KOPT-K1 (cell line): ENCODE measurements around the gene CSF2.

ENCODE experiments used
- H3K27ac ChIP-seq: fragments of 200-600 bp; sonication (generic); 2 replicates; pipeline ENCODE4 v1.5.1; 2016; ENCODE audit warnings: antibody characterized with exemption, mild to moderate bottlenecking, low read depth, low read length; ENCODE audit not compliant: poor library complexity, severe bottlenecking
- H3K36me3 ChIP-seq: fragments of 200-600 bp; sonication (generic); 2 replicates; pipeline ENCODE4 v1.5.1; 2017; ENCODE audit warnings: antibody characterized with exemption, mild to moderate bottlenecking, low read length, moderate library complexity; ENCODE audit not compliant: insufficient read depth
- H3K9me3 ChIP-seq: fragments of 200-600 bp; sonication (generic); 2 replicates; pipeline ENCODE4 v1.5.1; 2017; ENCODE audit warnings: antibody characterized with exemption, low read length, mild to moderate bottlenecking; ENCODE audit not compliant: insufficient read depth, poor library complexity, severe bottlenecking

Gene CSF2

DNA sequence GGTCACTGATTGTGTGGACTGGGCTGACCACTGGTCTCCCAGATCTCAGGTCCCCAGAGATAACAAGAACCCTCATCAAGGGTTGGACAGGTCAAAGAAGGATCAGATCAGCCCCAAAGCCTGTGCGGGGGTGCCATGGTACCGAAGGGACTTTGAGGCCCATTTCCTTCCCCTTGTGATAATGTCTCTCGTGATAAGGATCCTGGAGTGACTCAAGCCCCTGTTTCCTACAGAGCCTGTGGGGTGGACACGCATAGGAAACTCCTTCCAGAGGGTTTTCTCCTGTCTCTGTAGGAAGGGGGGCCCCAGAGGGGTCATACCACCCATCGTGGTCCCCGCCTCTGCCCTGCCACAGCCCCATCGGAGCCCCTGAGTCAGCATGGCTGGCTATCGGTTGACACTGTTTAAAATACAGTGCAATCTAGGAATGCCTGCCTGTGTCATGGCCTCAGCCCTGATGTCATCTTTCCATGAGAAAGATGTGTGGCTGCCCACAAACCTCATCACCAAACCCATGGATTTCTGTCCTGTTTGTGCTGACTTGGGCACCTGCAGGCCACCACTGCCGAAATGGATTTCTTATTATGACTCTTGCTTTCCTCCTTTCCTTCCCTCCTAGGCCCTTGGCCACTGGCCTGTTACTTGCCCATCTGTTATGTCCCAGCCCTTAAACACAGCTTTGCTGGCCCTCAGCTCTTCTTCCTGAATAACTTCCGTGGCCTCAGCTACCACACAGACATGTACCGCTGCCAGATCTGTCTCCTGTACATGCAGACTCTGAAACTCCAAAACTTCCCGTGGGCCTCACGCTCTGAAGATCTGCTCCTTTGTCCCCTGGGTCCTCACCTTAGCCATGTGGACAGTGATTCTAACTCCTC is 2.9 kb upstream of the CSF2 start:
- no peaks in the 10 kb centered on the region for H3K36me3 ChIP-seq
- H3K27ac ChIP-seq, result no peak overlapping the region
- H3K9me3 ChIP-seq, result no peaks in the 10 kb centered on the region

DNA sequence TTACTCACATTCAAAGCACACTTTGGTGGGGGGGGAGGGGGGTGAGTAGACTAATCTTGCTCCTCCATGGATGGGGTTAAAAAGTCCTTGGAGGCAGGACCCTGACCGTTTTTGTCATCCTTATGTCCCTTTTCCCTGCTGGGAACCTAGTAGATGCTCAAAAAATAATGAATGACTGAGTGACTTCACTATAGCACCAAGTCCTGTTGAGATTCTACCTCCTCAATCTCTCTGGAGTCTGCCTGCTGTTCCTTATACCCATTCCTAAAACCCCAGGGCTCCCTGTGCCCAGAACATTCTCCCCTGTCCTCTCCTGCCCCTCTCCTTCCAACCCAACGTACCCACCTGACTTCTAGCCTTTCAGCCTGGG is 2.3 kb upstream of the CSF2 start:
- Histone ChIP-seq H3K9me3 (no peaks in the 10 kb centered on the region), H3K36me3 (no peaks in the 10 kb centered on the region), H3K27ac (no peak overlapping the region)

DNA sequence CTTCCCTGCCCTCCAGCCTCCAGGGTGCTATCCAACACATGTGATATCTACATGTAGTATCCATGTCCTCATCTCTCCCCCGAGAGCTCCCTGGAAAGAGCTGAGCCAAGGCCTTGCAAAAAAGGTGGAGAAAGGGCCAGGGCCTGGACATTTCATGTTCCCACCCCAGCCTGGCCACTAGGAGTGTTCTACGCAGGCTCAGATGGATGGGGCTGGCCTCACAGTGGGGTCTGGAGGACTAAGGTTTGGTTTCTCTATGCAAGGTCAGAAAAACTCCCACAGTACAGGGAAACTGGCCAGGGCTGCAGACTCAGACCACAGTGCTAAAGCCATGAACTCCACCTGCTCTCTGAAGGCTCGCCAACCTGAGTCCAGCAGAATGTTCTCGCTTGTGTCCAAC is 1.5 kb upstream of the CSF2 start:
- Histone ChIP-seq H3K27ac (no peak overlapping the region), H3K9me3 (no peaks in the 10 kb centered on the region), H3K36me3 (no peaks in the 10 kb centered on the region)

DNA sequence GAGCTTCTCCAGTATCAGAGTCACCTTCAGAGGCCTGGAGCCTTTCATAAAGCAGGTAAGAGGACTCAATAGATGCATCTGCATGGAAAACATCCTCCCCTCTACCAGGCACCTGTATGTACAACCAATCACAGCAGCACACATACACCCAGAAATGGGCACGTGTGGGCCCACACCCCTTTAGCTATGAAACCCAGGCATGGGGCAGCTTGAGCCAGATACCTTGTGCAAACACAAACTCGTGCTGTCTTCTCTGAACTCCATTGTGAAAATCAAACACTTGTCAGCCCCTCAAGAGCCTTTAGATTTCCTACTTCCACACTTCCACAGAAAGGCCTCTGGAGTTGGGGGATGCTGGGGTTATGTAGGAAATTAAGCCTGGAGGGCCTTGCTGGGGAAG is 1.1 kb upstream of the CSF2 start:
- no peaks in the 10 kb centered on the region for H3K9me3 ChIP-seq
- no peaks in the 10 kb centered on the region for H3K36me3 ChIP-seq
- H3K27ac ChIP-seq, result no peak overlapping the region

DNA sequence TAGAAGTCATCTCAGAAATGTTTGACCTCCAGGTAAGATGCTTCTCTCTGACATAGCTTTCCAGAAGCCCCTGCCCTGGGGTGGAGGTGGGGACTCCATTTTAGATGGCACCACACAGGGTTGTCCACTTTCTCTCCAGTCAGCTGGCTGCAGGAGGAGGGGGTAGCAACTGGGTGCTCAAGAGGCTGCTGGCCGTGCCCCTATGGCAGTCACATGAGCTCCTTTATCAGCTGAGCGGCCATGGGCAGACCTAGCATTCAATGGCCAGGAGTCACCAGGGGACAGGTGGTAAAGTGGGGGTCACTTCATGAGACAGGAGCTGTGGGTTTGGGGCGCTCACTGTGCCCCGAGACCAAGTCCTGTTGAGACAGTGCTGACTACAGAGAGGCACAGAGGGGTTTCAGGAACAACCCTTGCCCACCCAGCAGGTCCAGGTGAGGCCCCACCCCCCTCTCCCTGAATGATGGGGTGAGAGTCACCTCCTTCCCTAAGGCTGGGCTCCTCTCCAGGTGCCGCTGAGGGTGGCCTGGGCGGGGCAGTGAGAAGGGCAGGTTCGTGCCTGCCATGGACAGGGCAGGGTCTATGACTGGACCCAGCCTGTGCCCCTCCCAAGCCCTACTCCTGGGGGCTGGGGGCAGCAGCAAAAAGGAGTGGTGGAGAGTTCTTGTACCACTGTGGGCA is 642 bp downstream of the CSF2 start:
- H3K36me3 ChIP-seq, result no peaks in the 10 kb centered on the region
- H3K9me3 ChIP-seq, result no peaks in the 10 kb centered on the region
- H3K27ac ChIP-seq, result no peak overlapping the region

DNA sequence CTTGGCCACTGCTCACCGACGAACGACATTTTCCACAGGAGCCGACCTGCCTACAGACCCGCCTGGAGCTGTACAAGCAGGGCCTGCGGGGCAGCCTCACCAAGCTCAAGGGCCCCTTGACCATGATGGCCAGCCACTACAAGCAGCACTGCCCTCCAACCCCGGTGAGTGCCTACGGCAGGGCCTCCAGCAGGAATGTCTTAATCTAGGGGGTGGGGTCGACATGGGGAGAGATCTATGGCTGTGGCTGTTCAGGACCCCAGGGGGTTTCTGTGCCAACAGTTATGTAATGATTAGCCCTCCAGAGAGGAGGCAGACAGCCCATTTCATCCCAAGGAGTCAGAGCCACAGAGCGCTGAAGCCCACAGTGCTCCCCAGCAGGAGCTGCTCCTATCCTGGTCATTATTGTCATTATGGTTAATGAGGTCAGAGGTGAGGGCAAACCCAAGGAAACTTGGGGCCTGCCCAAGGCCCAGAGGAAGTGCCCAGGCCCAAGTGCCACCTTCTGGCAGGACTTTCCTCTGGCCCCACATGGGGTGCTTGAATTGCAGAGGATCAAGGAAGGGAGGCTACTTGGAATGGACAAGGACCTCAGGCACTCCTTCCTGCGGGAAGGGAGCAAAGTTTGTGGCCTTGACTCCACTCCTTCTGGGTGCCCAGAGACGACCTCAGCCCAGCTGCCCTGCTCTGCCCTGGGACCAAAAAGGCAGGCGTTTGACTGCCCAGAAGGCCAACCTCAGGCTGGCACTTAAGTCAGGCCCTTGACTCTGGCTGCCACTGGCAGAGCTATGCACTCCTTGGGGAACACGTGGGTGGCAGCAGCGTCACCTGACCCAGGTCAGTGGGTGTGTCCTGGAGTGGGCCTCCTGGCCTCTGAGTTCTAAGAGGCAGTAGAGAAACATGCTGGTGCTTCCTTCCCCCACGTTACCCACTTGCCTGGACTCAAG is 1.5 kb downstream of the CSF2 start:
- Histone ChIP-seq H3K9me3 (no peaks in the 10 kb centered on the region), H3K36me3 (no peaks in the 10 kb centered on the region), H3K27ac (no peak overlapping the region)

DNA sequence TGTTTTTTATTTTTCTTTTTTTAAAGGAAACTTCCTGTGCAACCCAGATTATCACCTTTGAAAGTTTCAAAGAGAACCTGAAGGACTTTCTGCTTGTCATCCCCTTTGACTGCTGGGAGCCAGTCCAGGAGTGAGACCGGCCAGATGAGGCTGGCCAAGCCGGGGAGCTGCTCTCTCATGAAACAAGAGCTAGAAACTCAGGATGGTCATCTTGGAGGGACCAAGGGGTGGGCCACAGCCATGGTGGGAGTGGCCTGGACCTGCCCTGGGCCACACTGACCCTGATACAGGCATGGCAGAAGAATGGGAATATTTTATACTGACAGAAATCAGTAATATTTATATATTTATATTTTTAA is 2.1 kb downstream of the CSF2 start:
- Histone ChIP-seq H3K36me3 (no peaks in the 10 kb centered on the region), H3K27ac (no peak overlapping the region), H3K9me3 (no peaks in the 10 kb centered on the region)

DNA sequence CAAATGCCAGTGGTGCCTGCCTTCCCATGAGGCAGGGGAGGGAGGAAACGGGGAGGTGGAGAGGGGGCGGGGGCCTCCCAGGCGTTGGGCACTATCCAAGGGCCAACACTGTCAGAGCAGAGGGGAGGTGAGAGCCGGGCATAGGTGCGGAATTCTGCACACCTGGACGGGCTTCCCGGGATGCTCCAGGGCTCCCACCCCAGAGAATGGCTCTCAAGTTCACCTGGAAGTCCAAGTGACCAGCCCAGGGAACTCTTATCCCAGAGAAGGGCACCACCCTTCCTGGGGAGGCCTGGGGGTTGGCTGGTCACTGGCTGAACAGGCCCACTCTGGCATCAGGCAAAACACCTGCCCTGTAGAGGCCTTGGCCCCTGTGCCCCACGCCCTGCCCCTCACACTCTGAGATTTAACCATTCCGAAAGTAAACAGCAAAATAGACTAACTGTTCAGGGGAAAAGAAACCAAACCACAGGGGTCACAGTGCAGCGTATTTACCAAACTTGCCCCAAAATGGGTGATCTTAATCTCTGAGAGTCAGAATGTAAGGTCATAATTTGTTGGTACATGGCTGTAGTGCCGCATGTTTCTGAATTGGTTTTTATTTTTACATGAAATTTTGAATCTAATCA is 2.7 kb downstream of the CSF2 start:
- no peaks in the 10 kb centered on the region for H3K36me3 ChIP-seq
- H3K27ac ChIP-seq, result peak overlapping the region; percentile 43
- H3K9me3 ChIP-seq, result no peaks in the 10 kb centered on the region

DNA sequence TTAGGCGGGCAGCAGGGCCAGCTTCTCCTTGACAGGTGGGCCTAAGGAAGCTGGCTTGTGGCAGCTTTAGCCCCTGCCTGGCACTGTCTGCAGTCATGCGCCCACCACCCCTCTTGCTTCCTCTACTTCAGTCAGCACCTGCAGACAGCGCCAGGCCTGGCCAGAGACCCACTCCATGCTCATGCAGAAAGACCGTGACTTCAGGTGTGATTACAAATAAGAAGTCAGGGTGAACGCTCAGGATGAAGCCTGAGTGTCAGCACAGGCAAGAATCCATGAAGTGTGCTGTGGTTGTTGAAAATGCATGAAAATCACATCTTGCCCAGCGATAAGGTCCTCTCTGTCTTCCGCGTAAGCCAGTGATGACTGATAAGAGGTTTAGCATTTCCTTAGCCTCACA is 3.4 kb downstream of the CSF2 start:
- Histone ChIP-seq H3K36me3 (no peaks in the 10 kb centered on the region), H3K9me3 (no peaks in the 10 kb centered on the region), H3K27ac (peak overlapping the region; percentile 43)

DNA sequence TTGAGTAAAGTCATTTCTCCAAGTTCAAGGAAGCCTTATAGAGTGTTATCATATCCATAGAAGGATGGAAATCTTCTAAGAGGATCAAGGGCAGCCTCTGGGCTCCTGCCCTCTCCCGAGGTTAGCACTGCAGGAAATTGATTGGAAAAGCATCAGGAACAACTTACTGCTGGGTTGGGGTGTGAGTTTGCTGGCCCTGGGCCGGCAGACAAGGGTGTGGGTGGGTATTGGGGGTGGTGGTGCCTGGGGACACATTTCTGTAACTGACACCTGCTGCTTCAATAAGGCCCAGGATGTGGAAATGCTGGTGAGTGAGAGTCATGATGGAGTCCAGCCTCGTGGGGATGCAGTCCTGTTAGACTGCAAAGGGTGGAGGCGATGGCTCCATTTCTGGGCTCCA is 5.5 kb downstream of the CSF2 start:
- Histone ChIP-seq H3K27ac (no peak overlapping the region), H3K9me3 (no peaks in the 10 kb centered on the region)

DNA sequence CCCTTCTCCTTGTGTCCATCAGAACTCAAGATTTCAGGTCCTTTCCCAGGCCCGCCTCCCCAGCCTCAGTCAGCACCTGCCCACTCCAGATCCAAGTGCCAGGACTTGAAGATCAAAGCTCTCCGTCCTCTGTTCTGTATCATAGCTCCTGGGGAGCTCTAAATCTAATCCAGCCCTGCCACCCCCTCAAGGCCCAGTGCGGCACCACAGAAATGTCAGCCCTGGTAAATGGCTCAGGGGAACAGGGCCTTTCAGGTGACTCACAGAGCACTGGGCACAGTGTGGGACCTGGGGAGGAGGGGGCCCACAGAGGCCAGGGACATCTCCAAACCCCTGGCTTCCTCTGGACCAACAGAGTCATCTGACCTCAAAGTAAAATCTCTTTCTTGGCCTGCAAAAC is 6.0 kb downstream of the CSF2 start:
- Histone ChIP-seq H3K27ac (no peak overlapping the region), H3K9me3 (no peaks in the 10 kb centered on the region), H3K36me3 (no peaks in the 10 kb centered on the region)

More for the DNA sequence above, 5.5 kb downstream of the CSF2 start:
- no peaks in the 10 kb centered on the region for H3K36me3 ChIP-seq

DNA sequence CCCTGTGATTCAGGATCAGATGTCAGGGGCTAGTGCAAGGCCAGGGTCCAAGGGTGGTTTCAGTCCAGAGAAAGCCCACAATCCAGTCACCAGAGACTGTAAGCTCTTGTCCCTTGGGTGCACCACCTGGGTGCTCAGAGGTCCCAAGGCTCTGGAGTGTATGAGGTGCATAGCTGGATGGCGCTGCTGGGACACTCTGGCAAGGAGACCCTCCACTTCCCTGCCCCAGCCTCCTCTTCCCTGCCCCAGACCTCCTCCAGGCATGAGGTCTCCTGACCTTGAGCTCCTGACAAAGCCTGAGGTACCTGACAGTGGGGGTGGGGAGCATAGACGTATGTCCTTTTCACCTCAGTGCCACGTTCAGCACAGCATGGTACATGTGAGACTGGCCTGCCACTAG is 7.0 kb downstream of the CSF2 start:
- no peaks in the 10 kb centered on the region for H3K36me3 ChIP-seq
- H3K9me3 ChIP-seq, result no peaks in the 10 kb centered on the region
- no peak overlapping the region for H3K27ac ChIP-seq

DNA sequence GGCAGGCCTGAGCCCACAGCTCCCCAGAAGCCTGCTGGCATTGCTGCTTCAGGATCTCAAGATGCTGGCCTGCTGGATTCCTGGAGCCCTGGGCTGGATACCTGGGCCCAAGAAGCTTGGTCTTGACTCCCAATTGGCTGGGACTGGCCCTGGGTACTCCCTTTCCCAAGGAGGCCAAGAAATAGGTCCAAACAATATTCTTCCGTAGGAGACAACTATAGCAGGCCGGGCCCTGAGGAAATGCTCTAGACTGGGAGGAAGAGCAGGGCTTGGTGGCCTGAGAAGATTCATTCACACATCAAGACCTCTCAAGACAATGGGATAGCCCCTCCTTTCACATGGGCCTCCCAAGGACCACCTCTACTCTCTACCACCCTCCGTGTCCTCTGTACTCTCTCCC is 7.9 kb downstream of the CSF2 start:
- Histone ChIP-seq H3K36me3 (no peaks in the 10 kb centered on the region), H3K9me3 (no peaks in the 10 kb centered on the region), H3K27ac (no peak overlapping the region)

DNA sequence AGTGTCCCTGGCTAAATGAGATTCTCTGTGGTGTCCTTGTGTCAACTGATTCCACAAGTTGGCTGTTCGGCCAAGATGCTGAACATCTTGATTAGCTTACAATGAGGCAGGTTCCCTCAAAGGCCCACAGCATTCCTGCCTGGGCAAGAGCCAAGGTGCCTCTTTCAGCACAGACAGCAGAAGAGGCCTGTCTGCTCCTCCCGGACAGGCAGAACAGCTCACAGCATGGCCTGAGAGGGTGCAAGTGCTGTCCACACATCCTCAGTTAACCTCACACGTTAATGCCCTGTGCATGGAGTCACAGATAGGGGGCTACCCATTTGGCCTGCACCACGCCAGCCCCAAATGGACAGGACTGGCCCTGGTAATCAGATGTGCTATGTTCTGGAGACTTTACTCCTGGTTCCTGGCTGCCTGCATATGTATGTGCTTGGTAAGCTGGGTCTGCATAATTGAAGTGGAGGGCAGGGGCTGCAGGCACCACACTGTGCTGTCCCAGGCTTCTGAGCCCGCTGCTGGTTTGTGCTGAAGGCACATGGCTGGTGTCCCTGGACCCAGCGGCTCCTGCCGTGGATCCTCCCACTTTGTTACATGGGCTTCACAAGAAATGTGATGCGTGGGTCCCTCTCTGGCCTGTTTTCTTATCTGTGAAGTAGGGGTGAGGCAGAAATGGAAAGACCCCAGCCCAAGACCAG is 8.9 kb downstream of the CSF2 start:
- H3K27ac ChIP-seq, result peak overlapping the region; percentile 42
- no peaks in the 10 kb centered on the region for H3K9me3 ChIP-seq
- H3K36me3 ChIP-seq, result no peaks in the 10 kb centered on the region
